Naive B cell (primary cell): ENCODE data around the gene ASNS. TPM values are rescaled to one million over a fixed set of nuclear protein-coding genes. Genes with fewer than 3 reads are reported as not detected.
A peak's percentile ranks its signal among the peaks of the same experiment; 100 is the strongest.
"Not testable (repeated sequence)": the region's sequence is repeated elsewhere in the genome, so short reads cannot be mapped to it uniquely, and the experiment has no call there.

Experiments
- ATAC-seq, 2 donors: fragments of 150-1000 bp; cut with Tn5 transposase; 2 replicates each; pipeline ENCODE4 v1.10.0; 2021; ENCODE audit warnings: low read depth in 2 of 2, mild to moderate bottlenecking in 2 of 2, moderate library complexity in 2 of 2
- DNase-seq: peaks from one replicate; pipeline ENCODE4 v3.0.0; 2022
- H3K27ac Mint-ChIP-seq, 6 donors: one replicate each; pipeline ENCODE4 v1.8.0; 2020 to 2022; ENCODE audit warnings: mild to moderate bottlenecking in 6 of 6, mixed read lengths in 6 of 6, moderate library complexity in 5 of 6, inconsistent platforms in 2 of 6
- H3K27me3 Mint-ChIP-seq, 3 donors: one replicate each; pipeline ENCODE4 v1.8.0; 2021 to 2022; ENCODE audit warnings: mixed read lengths in 3 of 3, mild to moderate bottlenecking in 1 of 3
- H3K36me3 Mint-ChIP-seq, 2 donors: one replicate each; pipeline ENCODE4 v1.8.0; 2020 to 2022; ENCODE audit warnings: mixed read lengths in 2 of 2, inconsistent platforms in 1 of 2, mild to moderate bottlenecking in 1 of 2
- H3K4me1 Mint-ChIP-seq, 3 donors: one replicate each; pipeline ENCODE4 v1.8.0; 2020 to 2022; ENCODE audit warnings: mixed read lengths in 3 of 3, inconsistent platforms in 1 of 3, mild to moderate bottlenecking in 1 of 3, moderate library complexity in 1 of 3
- H3K4me3 Mint-ChIP-seq, 8 donors: one replicate each; pipeline ENCODE4 v1.8.0; 2020 to 2022; ENCODE audit warnings: mild to moderate bottlenecking in 8 of 8, mixed read lengths in 8 of 8, moderate library complexity in 8 of 8, inconsistent platforms in 2 of 8
- H3K9me3 Mint-ChIP-seq, 7 donors: one replicate each; pipeline ENCODE4 v1.8.0; 2020 to 2022; ENCODE audit warnings: mixed read lengths in 7 of 7, mild to moderate bottlenecking in 5 of 7, inconsistent platforms in 2 of 7, moderate library complexity in 1 of 7
- polyA plus RNA-seq, 6 donors: library from polyadenylated mRNA; unstranded; fragments of 300-500 nt; fragmentation: Illumina TruSeq; gene quantifications; one replicate each; pipeline ENCODE4 v1.2.3, GENCODE V29; 2021; ENCODE audit warnings: low read depth in 6 of 6

ASNS gene
- polyA plus RNA-seq, 6 donors from 2014 or later, result 20.6 to 44.6 (median 28.0) TPM

- Mint-ChIP-seq H3K9me3 (no peaks in the 10 kb centered on the region), H3K4me3 (no peak overlapping the region), H3K27ac (no peak overlapping the region), H3K27me3 (no peaks in the 10 kb centered on the region), H3K4me1 (peaks cover 0 to 4% (median 0%) of the 10 kb centered on the region in 3 donors), H3K36me3 (peaks cover 24% of the 10 kb centered on the region in 2 donors)
- DNase-seq (no peak), ATAC-seq (no peak)
These were observed 12.5 kb downstream of the ASNS start for GRCh38 chr7:97859606-97860204.

DNA sequence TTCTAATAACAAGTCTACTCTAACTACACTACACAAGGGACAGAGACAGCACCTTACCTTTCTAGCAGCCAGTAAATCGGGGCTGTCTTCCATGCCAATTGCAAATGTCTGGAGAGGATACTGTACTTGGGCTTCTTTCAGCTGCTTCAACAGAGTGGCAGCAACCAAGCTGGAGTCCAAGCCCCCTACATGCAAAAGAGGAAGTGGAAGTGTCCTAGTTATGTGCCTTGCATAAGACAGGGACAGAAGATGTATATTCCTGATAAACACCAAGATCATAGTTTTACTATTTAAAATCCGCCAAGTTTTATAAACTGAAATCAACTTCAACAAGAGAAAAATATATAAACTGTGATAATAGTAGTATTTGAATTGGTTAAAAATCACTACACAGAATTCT, 14.0 kb downstream of the ASNS start:
- H3K9me3 Mint-ChIP-seq, result no peaks in the 10 kb centered on the region
- peaks cover 28 to 33% of the 10 kb centered on the region in 2 donors for H3K36me3 Mint-ChIP-seq
- H3K4me3 Mint-ChIP-seq, result no peak overlapping the region
- H3K27ac Mint-ChIP-seq, result no peak overlapping the region
- DNase-seq (no peak), ATAC-seq (no peak)
- H3K27me3 Mint-ChIP-seq, result no peaks in the 10 kb centered on the region
- H3K4me1 Mint-ChIP-seq, result peaks cover 0 to 4% (median 0%) of the 10 kb centered on the region in 3 donors

DNA sequence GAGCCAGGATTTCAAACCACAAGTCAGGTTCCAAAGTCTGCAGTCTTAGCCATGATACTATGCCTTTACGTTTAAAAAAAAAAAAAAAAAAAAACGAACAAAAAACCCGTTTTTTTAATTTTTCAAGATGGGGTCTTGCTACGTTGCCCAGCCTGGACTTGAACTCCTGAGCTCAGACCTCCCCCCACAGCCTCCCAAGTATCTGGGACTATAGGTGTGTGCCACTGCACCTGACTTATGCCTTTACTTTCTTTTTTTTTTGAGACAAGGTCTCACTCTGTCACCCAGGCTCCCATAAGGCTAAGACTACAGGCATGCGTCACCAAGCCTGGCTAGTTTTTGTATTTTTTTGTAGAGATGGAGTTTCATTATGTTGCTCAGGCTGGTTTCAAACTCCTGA, 14.7 kb downstream of the ASNS start:
- H3K36me3 Mint-ChIP-seq, result peaks cover 35 to 40% of the 10 kb centered on the region in 2 donors
- H3K27ac Mint-ChIP-seq, result peak overlapping the region in 1 of 6 donors; percentile 19
- no peaks in the 10 kb centered on the region for H3K27me3 Mint-ChIP-seq
- ATAC-seq (no peak), DNase-seq (no peak)
- H3K9me3 Mint-ChIP-seq, result no peaks in the 10 kb centered on the region
- H3K4me3 Mint-ChIP-seq, result no peak overlapping the region
- H3K4me1 Mint-ChIP-seq, result peaks cover 0 to 4% (median 0%) of the 10 kb centered on the region in 3 donors

GRCh38 chr7:97851683-97852082, 20.5 kb downstream of the ASNS start:
- ATAC-seq (no peak), DNase-seq (no peak)
- Mint-ChIP-seq H3K27me3 (no peaks in the 10 kb centered on the region), H3K36me3 (peaks cover 27 to 35% of the 10 kb centered on the region in 2 donors), H3K27ac (no peak overlapping the region), H3K4me3 (no peak overlapping the region), H3K9me3 (peaks cover 0 to 3% (median 0%) of the 10 kb centered on the region in 7 donors), H3K4me1 (no peaks in the 10 kb centered on the region)

- H3K4me3 Mint-ChIP-seq, H3K27ac Mint-ChIP-seq, DNase-seq, H3K4me1 Mint-ChIP-seq, ATAC-seq, H3K9me3 Mint-ChIP-seq, H3K27me3 Mint-ChIP-seq: not testable (repeated sequence)
- peaks cover 19 to 26% of the 10 kb centered on the region in 2 donors for H3K36me3 Mint-ChIP-seq
These were observed 21.8 kb downstream of the ASNS start for GRCh38 chr7:97850262-97851031.

- no peak for DNase-seq
- Mint-ChIP-seq H3K27ac (peak overlapping the region in 1 of 6 donors; percentile 80), H3K27me3 (peaks cover 0 to 5% (median 0%) of the 10 kb centered on the region in 3 donors), H3K9me3 (peaks cover 0 to 3% (median 0%) of the 10 kb centered on the region in 7 donors), H3K36me3 (peaks cover 6 to 12% of the 10 kb centered on the region in 2 donors), H3K4me1 (no peaks in the 10 kb centered on the region), H3K4me3 (peak overlapping the region in 1 of 8 donors; percentile 31)
- ATAC-seq, result no peak
These were observed 24.4 kb downstream of the ASNS start for GRCh38 chr7:97847791-97848190.

DNA sequence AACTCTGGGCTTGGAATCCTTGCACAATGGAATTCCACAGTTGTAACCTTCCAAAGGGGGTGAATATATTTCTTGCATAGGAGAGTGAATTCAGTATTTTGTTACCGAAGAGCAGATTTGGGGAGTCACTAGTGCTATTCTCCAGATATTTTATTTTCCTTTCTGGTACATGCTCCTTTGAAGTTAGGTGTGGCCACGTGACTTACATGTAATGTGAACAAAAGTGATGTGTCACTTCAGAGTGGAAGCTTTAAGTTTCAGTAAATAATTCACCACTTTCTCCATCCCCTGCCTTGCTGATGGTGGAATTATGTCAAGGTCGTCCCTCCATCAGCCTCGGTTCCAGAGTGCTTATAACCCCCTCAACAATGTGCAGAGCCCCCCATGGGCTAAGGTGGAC, 25.3 kb downstream of the ASNS start:
- ATAC-seq (no peak), DNase-seq (no peak)
- Mint-ChIP-seq H3K9me3 (peaks cover 0 to 6% (median 3%) of the 10 kb centered on the region in 7 donors), H3K27ac (no peak overlapping the region), H3K36me3 (peaks cover 0 to 3% of the 10 kb centered on the region in 2 donors), H3K4me1 (no peaks in the 10 kb centered on the region), H3K4me3 (no peak overlapping the region), H3K27me3 (peaks cover 0 to 5% (median 0%) of the 10 kb centered on the region in 3 donors)

GRCh38 chr7:97845622-97846203, 26.5 kb downstream of the ASNS start:
- ATAC-seq (no peak), DNase-seq (no peak)
- Mint-ChIP-seq H3K9me3 (peaks cover 0 to 5% (median 3%) of the 10 kb centered on the region in 7 donors), H3K4me3 (no peak overlapping the region), H3K36me3 (no peaks in the 10 kb centered on the region), H3K27ac (no peak overlapping the region), H3K4me1 (no peaks in the 10 kb centered on the region), H3K27me3 (peaks cover 0 to 13% (median 0%) of the 10 kb centered on the region in 3 donors)

GRCh38 chr7:97844036-97844435, 28.2 kb downstream of the ASNS start:
- H3K4me3 Mint-ChIP-seq, result no peak overlapping the region
- ATAC-seq (no peak), DNase-seq (no peak)
- H3K36me3 Mint-ChIP-seq, result no peaks in the 10 kb centered on the region
- peaks cover 10 to 27% (median 10%) of the 10 kb centered on the region in 3 donors for H3K27me3 Mint-ChIP-seq
- no peak overlapping the region for H3K27ac Mint-ChIP-seq
- peaks cover 0 to 5% (median 3%) of the 10 kb centered on the region in 7 donors for H3K9me3 Mint-ChIP-seq
- H3K4me1 Mint-ChIP-seq, result no peaks in the 10 kb centered on the region

GRCh38 chr7:97842772-97843345, 29.3 kb downstream of the ASNS start:
- DNase-seq (no peak), ATAC-seq (no peak)
- no peaks in the 10 kb centered on the region for H3K36me3 Mint-ChIP-seq
- H3K4me1 Mint-ChIP-seq, result no peaks in the 10 kb centered on the region
- H3K9me3 Mint-ChIP-seq, result peaks cover 0 to 5% (median 3%) of the 10 kb centered on the region in 7 donors
- H3K4me3 Mint-ChIP-seq, result no peak overlapping the region
- no peak overlapping the region for H3K27ac Mint-ChIP-seq
- H3K27me3 Mint-ChIP-seq, result peaks cover 14 to 34% (median 16%) of the 10 kb centered on the region in 3 donors

- no peak overlapping the region for H3K27ac Mint-ChIP-seq
- H3K36me3 Mint-ChIP-seq, result no peaks in the 10 kb centered on the region
- H3K9me3 Mint-ChIP-seq, result peaks cover 0 to 5% (median 3%) of the 10 kb centered on the region in 7 donors
- H3K27me3 Mint-ChIP-seq, result peaks cover 15 to 38% (median 19%) of the 10 kb centered on the region in 3 donors
- no peaks in the 10 kb centered on the region for H3K4me1 Mint-ChIP-seq
- ATAC-seq (no peak), DNase-seq (no peak)
- no peak overlapping the region for H3K4me3 Mint-ChIP-seq
These were observed 30.2 kb downstream of the ASNS start for GRCh38 chr7:97842006-97842405.

GRCh38 chr7:97835296-97836138, 36.7 kb downstream of the ASNS start:
- no peak overlapping the region for H3K27ac Mint-ChIP-seq
- no peak overlapping the region for H3K4me3 Mint-ChIP-seq
- H3K27me3 Mint-ChIP-seq, result peaks cover 44 to 46% (median 46%) of the 10 kb centered on the region in 3 donors
- no peaks in the 10 kb centered on the region for H3K36me3 Mint-ChIP-seq
- no peaks in the 10 kb centered on the region for H3K4me1 Mint-ChIP-seq
- no peaks in the 10 kb centered on the region for H3K9me3 Mint-ChIP-seq
- peak; percentile 40 for DNase-seq
- peak; percentile 27 to 51 for ATAC-seq

DNA sequence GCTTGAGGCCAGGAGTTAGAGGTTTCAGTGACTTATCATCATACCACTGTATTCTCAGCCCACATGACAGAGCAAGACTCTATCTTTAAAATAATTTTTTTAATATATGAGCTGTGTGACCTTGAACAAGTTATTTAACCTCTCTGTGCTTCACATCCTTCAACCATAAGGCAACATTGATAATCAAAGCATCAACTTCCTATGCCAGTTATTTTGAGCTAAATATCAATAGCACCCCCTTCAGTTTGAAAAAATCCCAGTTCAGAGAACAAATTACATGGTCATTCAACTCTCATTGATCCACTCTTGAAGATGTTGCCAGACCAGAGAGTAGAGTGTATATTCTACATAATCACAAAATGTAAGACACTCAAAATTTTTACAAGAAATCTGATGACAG, 53.0 kb downstream of the ASNS start:
- Mint-ChIP-seq H3K27me3 (peaks cover 5 to 12% (median 7%) of the 10 kb centered on the region in 3 donors), H3K4me3 (peak overlapping the region in 1 of 8 donors; percentile 13), H3K9me3 (peaks cover 0 to 6% (median 0%) of the 10 kb centered on the region in 7 donors), H3K4me1 (no peaks in the 10 kb centered on the region), H3K27ac (no peak overlapping the region), H3K36me3 (no peaks in the 10 kb centered on the region)
- DNase-seq (no peak), ATAC-seq (no peak)
